Dermis blood vessel endothelial cell (primary cell): Measurements from ENCODE around the gene OSBPL9. TPM values are rescaled to one million over a fixed set of nuclear protein-coding genes. Genes with fewer than 3 reads are reported as not detected.
A peak's percentile ranks its signal among the peaks of the same experiment; 100 is the strongest.
"Not testable (repeated sequence)": the region's sequence is repeated elsewhere in the genome, so short reads cannot be mapped to it uniquely, and the experiment has no call there.

ENCODE experiments used
- DNase-seq: peaks from one replicate; pipeline ENCODE4 v3.0.0; 2010
- total RNA-seq: library from RNA; depleted of rRNA; stranded (reverse); fragments of >200 nt; gene quantifications from 2 replicates; pipeline ENCODE4 v1.2.3, GENCODE V29; 2014

OSBPL9 gene
- total RNA-seq, 1 donor from 2014 or later, result 96.1 TPM

DNA sequence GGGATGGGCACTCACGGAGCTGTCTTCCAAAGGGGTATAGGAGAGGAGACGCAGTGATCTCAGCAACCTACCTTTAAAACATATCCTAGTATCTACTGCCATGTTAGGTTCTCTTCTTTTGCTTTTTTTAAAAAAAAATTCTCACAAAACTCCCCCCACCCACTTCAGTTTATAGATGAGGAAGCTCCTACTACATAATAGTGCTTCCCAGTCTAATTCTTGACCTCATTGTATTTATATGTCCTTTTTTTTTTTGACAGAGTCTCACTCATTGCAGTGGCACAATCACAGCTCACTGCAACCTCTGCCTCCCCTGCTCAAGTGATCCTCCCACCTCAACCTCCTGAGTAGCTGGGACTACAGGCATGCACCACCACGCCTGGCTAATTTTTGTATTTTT is 99.9 kb downstream of the OSBPL9 start:
- no peak for DNase-seq

DNA sequence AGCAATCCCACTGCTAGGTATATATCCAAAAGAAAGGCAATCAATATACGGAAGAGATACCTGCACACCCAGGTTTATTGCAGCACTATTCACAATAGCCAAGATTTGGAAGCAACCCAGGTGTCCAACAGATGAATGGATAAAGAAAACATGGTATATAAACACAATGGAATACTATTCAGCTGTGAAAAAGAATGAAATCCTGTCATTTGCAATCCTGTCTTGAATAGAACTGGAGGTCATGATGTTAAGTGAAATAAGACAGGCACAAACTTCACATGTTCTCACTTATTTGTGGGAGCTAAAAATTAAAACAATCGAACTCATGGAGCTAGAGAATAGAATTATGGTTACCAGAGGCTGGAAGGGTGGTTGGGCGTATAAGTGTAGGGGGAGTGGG is 101.0 kb downstream of the OSBPL9 start:
- no peak for DNase-seq

DNA sequence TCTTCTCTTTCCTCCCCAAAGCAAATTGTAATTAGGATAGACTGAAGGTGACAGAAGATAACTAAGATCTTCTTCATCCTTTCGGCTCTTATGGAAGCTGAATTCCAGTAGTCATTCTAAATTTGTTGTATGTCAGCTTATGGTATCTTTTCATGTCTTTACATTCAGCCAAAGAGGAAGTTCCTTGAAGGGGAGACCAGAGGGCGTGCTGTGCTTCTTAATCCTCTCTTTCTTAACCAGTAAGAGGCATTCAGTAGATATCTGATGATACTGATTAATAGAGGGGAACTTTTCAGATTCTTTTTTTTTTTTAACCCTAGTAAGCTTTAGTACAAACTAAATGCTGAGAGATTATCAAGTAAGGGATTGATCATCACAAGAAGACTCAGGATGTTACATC is 102.3 kb downstream of the OSBPL9 start:
- DNase-seq, result no peak

DNA sequence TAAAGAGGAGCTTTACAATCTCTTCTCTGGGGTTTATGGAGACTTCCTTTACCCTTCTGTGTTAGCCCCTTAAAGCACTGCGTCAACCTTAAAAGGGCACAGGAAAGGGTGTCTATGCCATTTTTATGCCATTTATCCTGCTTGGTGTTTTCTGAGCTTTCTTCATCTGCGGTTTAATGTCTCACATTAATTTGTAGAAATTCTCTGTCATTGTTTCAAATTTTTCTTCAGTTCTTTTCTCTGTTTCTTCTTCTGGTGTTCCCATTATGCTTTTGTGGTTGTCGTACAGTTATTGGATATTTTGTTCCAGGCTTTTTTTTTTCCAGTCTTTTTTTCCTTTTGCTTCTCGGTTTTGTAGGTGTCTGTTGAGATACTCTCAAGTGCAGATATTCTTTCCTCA is 107.9 kb downstream of the OSBPL9 start:
- DNase-seq, result no peak

DNA sequence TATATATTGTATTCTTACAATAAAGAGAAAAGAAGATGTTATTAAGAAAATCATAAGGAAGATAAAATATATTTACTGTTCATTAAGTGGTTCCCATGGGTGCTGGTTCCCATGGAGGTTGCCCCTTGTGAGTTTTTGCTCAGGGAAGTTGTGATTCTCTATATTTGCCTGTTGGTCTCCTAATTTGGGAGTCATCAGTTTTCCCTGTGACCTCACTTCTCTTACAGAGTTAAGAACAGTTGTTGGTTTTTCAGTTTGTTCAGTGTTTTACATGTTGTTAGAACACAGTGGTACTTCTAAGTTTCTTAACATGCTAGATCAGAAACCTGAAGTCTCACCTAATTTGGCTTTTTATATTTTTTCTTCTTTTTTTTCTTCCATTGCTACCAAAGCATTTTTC is 109.2 kb downstream of the OSBPL9 start:
- no peak for DNase-seq

DNA sequence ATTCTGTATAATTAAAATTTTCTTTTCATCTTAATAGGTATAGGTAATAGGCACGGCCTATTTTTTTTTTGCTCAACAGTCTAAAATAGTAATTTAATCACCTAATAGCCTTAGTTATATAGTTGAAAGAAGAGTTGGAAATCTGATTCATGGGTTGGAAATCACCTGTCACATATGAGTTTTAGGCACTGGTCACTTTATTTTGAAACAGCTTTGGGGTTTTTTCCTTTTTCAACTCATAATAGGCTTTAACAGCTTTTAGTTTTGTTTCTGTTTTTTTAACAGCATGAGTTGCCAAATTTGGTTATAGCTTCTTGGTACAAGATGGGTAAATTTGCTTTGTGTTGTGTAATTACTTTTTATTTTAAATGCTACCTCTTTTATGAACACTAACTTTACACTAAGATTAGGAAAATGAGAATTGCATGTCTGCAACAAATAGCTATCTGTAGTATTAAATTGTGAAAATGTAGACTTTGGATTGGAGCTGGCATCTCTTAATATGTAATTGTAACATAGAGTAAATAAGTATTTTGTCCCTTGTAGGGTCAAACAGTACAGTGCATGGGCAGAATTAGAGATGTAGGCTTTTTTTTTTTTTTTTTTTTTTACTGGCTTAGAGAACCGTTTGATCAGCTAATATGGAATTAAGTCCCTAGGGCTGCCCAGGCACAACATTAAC is 109.8 kb downstream of the OSBPL9 start:
- no peak for DNase-seq

DNA sequence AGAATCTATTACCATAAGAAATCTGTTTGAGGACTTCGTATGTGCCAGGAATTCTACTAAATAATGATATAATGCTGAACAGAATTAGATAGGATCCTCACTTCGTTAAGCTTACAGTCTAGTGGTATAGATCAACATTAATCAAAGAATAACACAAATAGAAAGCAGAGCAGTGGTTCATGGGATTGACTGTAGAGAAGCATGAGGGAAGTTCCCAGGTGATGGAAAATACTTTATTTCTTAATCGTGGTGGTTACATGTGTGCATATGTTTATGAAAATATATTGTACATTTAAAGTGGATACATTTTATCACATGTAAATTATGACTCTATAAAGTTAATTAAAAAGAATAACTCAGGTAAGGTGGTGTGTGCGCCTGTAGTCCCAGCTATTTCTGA is 110.5 kb downstream of the OSBPL9 start:
- DNase-seq, result no peak

DNA sequence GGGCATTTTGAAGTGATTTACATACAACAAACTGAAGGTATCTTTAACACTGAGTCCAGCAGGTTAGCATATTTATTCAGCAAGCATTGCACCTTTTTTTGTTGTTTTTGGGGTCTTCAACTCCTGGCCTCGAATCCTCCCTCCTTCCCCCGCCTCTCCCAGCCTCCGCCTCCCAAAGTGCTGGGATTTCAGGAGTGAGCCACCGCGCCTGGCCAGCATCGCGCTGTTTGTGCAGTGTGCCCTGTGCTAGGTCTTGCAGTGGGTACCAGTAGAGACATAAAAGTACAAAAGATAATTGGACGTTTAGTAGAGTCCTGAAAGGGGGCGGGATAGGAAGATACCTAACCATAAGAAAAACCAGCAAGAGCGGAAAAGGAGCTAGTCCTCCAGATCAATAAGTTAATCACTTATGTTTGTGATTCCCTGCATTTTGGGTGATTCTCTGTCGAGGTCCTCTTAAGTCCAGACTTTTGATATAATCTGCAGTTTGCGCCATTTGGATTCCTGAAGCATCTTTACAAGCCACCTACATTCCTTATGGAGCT is 111.8 kb downstream of the OSBPL9 start:
- DNase-seq, result no peak

DNA sequence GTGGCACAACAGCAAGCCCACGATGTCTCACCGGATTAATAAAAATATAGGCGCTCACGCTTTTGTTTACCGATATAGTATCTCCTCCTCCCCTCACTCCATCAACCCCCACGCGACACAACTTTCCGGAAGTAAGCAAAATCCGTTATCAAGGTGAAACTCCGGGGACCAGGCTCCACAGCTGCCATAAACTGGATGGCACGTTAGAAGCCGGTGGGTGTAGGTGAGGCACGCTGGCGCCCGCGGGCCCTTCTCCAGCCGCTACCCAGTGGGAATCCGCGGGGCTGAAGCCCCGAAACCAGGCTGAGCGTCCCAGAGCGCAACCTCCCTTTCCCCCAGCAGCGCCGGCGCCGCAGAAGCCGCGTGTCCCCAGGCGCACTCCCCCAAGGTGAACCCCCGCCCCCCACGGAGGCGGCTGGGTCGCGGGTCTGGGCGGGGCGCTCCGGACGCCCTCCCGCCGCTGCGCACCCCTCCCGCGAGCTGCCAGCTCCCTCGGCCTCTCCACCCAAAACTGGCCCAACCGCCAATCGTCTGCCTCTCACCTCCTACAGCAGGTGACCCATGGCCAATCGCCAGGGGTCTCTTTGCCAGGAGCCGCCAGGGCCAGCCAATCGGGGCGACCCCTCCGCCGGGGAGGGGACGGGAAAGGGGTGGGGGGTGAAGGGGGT is 112.4 kb downstream of the OSBPL9 start:
- peak; percentile 95 for DNase-seq

DNA sequence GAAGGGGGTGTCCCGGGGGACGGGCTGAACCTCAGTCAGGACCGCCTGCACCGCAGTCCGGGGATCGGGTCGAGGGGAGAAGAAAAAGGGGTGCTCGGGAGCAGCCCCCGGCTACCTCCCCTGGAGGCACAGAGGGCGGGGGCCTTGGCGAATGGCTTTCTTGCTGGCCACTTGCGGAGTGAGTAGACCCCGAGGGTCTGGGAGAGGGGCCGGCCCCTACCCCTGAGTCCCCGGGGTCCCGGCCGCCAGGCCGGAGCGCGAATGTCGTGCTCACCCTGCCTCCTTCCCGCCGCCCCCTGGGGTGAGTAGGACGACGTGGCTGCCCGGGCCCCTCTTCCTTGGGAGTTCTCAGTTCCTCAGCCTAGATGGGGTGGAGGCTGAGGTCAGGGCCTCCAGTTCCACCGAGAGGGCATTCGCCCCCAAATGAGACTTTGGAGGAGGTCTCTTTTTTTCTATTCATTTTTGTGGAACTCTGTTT is 113.0 kb downstream of the OSBPL9 start:
- DNase-seq, result peak; percentile 42

DNA sequence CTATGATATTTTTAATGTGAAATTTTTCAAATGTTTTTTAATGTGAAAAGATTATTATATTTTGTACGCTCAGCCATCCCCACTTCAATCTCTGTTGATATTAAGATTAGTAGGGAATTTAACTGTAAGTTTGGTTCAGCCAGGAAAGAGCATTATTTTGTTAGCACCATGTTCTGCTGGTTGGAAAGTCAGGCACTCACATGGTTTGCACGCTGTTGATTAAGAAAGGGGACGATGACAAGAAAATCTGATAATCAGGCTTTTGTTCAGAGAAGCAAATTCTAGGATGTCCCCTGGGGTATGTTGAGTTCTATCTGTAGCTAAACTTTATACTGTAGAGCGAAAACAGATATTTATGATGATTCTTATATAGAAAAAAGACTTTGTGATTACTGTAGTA is 115.1 kb downstream of the OSBPL9 start:
- no peak for DNase-seq

DNA sequence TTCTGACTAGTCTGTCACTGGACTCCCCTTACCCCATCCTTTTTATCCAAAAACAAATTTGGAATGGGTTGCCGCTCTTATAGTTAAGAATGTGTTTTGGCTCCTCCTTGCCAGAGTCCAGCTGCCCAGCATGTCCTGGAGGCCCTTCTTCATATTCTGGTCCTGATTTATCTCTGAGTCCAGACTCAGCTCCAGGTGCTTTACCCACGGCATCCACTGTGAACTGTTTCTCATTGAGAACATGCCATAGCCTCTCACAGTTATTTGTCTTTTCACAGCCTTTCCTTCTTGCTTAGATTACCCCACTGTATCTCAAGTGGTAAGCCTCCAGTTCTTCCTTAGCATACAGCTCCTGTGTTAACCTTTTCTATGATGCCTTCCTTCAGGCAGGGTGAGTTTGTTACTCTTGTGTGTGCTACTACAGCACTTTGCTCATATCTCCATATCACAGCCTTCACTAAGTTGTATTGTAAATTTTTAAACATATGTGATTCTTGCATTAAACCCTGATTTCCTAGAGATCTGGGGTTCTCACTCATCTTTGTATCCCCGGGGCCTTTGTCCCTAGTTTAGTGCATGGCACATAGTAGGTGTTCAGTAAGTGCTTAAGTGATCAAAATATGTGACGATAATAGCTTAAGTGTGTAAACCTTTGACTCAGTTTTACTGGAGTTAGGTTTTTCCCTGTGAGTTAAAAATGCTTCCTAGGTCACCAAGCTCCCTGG is 116.0 kb downstream of the OSBPL9 start:
- no peak for DNase-seq

DNA sequence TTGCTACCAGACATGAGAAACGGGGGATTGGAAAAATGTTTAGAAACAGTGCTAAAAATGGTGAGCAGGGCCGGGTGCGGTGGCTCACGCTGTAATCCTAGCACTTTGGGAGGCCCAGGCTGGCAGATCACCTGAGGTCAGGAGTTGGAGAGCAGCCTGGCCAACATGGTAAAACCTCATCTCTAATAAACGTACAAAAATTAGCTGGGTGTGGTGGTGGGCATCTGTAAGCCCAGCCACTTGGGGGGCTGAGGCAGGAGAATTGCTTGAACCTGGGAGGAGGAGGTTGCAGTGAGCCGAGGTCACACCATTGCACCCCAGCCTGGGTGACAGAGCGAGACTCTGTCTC is 116.5 kb downstream of the OSBPL9 start:
- DNase-seq, result not testable (repeated sequence)

DNA sequence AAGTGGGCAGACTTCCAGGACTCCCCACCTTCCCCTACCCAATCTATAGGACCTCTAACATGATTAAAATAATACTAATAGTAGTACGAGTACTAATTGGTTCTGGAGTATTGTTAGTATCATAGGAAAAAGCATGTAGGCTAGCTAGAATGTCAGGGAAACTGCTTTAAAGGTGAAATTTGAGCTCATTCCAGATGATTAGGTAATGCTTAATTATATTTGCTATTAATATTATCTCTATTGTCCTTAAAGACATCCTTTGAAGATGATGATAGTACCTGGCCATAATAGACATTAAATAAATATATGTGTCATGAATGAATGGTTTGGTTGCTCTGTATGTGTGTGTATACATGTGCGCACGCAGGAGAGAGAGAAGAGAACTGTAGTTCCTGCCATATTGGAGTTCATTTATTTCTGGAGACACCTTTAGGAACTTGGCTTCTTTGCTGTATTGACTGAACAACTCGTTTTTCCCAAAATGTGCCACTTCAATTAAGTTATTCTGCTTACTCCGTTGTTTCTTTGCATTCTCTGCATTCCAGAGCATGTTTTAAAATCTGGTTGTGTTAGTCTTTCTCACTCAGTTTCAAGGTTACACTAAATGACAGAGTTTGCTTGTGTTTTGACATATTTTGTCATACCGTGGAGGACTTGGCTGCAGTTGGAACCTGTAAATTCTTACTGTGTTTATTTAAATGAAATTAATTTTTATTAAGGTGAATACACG is 117.1 kb downstream of the OSBPL9 start:
- no peak for DNase-seq

DNA sequence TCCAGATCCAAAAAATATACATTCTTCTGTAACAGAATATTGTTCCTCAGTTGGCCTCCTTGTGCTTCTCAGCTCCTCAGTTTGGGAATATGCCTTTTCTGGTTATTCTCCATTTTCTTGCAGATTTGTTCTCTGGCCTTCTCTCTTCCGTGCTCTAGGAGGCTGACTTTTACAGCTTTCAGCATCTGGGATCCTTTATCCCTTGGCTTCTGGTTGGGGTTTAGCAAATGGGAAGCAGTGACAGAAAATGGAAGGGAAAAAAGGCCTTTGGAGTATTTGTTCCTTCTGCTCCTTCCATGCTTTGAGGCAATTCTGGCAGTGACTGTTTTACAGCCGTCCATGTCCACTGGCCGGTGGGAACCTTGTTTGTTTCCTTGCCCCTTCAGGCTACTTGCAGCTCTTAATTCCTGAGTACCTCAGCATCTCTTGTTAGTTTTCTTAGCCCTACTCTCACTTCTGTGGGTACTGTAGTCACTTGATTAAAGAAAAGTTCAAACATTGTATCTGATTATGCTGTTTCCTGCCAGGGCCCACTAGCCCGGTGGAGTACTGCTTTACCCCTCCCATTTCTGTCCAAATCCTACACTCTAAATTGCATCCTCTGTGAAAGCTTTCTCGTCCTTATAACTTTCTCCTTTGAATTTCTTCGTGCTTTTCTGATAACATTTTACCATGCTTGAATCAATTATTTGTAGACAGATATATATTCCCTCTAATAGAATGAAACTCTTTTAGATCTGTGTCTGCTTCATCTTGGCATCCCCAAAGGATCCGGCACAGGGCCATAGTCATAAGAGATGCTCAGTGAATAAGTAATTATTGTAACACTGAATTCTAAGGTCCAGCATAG is 118.2 kb downstream of the OSBPL9 start:
- DNase-seq, result no peak

DNA sequence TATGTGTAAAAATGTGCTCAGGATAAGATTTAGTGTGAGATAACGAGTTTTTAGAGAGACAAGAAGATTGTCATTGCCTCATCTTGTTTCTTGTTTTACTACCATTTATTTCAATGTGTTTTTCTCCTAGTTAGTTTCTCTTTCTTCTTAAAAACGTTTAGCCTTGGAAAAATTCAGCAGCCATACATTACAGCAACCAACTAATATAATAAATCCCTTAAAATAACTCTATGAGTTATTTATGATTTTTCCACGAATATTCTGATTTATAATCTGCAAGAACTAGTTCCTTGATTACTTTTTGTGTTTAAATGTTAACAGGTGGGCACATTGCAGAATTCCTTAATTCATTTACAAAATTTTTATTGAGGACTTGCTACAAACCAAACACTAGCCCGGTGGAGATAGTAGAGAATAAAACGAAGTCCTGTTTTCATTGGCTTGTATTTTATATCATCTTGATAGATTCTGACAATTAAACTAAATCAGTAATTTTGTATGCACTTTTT is 118.9 kb downstream of the OSBPL9 start:
- DNase-seq, result no peak

DNA sequence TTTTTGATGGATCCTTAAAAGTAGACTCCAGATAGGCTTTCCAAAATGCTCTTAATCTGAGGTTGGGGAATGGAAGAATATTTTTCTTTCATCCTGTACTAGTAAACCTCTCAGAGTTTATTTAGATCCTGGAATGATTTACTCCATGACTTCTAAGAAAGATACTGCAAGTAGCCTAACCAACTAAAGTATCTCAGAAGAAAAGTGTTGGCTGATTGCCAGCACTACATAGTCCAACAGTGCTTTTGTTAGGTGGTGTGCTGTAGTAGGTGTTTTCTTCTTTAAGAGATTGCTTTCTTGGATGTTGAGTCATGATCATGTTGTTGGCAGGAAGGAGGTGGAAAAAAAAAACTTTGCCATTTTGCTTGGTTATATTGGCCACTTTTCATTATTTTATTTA is 119.8 kb downstream of the OSBPL9 start:
- peak; percentile 94 for DNase-seq

DNA sequence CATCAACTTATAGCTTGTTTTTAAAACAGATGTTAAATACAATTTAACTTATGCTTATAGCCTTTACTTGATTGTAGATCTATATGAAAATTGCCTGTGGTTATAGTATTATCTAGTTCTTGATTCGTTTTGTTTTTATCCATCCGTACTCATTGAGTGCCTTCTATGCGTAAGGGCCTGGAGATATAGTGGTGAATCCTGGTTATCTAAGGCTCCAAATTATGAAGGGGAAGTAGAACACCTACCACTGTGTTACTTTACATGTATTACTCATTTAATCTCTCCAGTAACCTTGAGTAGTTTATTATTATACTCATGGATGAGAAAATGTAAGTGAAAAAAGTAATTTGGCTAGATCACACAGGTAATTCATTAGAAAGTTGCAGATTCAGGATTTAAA is 121.8 kb downstream of the OSBPL9 start:
- DNase-seq, result no peak

DNA sequence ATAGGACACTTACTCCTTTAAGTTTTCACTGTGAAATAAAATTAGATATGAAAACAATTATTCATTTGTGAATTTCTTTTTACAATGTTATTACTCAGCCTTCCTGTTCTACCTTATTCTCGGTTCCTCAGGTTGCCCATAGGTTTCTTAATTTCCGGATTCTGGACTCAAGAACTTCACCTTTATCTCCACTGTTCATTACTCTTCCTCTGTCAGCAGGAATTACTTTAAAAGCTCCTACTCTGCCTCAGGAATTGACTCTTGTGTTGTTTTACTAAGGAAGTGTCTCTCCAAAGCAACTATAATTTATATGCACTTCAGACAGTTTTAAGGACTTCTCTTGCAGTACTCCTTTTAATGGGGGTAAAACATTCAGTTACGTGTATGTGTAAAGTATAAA is 123.8 kb downstream of the OSBPL9 start:
- DNase-seq, result peak; percentile 14

DNA sequence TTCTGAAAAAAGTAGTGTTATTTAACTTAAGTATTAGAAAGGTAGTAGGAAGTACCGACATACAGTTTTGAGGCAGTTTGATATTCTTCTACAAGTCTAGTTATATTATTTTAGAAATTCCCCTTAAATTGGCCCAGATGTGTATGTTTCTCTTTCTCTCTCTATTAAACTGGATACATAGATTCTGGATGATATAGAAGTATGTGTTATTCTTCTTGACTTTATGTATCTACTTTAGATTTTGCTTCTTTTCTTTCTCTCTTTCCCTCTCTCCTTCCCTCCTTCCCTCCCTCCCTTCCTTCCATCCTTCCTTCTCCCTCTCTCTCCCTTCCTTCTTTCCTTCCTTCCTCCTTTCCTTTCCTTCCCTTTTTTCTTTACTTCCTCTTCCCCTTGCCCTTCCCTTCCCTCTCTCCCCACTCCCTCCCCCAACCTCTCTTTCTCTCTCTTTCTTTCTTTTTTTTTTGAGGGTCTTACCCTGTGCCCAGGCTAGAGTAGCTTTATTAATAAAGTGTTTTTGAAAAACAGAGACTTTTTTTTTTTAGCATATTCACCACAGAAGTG is 124.3 kb downstream of the OSBPL9 start:
- no peak for DNase-seq
